Omental fat pad (tissue), 4 donors: Measurements from ENCODE around the gene SH3TC2. TPM values are rescaled to one million over a fixed set of nuclear protein-coding genes. Genes with fewer than 3 reads are reported as not detected.

Source experiments
- ATAC-seq: fragments of 150-250 bp; one replicate; pipeline ENCODE4 v1.9.1; 2016; ENCODE audit warnings: mild to moderate bottlenecking, moderate library complexity; ENCODE audit not compliant: low FRiP score
- DNase-seq: peaks from one replicate; pipeline ENCODE4 v3.0.0-alpha.2; 2019; ENCODE audit warnings: low spot score
- total RNA-seq, 4 donors: library from RNA; depleted of rRNA; stranded (reverse); fragments of >200 nt; gene quantifications; one replicate each; pipeline ENCODE4 v1.1.0, GENCODE V29; 2016
- TF ChIP-seq, protein P1 (sequence below), 3 donors: fragments of 450-650 bp; IDR thresholded peaks; one replicate each; pipeline ENCODE4 v1.5.1; 2016 to 2017; ENCODE audit warnings: antibody characterized with exemption in 3 of 3, mild to moderate bottlenecking in 3 of 3, moderate library complexity in 2 of 3

The SH3TC2 gene
- total RNA-seq, 4 donors from 2014 or later = 0.69 to 8.4 (median 2.1) TPM

DNA sequence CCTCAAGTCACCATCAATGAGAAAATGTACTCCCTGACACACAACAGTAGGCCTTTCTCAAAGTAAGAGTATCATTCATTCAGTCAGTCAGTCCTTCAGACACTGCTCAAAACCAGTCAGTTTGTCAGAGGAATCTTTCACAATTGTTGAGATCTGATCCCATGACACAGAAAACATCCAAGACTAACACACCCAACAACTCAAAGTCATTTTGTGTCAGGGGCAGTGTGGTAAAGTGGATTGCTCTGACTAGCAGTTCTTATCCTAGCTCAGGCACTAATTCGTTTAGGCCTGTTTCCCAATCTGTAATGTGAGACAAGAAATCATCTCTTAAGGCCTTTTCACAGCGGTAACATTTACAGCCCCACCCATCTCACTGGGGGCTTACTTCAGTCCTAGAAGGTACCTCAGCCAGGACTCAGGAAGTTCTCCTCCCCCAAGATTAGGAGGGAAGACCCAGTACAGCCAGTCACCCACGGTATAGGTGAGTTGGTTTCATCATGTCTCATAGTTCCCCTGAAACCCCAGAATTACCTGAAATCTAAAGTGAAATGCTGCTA lies 31.9 kb downstream of the SH3TC2 start:
- DNase-seq = no peak
- TF ChIP-seq, protein P1, sequence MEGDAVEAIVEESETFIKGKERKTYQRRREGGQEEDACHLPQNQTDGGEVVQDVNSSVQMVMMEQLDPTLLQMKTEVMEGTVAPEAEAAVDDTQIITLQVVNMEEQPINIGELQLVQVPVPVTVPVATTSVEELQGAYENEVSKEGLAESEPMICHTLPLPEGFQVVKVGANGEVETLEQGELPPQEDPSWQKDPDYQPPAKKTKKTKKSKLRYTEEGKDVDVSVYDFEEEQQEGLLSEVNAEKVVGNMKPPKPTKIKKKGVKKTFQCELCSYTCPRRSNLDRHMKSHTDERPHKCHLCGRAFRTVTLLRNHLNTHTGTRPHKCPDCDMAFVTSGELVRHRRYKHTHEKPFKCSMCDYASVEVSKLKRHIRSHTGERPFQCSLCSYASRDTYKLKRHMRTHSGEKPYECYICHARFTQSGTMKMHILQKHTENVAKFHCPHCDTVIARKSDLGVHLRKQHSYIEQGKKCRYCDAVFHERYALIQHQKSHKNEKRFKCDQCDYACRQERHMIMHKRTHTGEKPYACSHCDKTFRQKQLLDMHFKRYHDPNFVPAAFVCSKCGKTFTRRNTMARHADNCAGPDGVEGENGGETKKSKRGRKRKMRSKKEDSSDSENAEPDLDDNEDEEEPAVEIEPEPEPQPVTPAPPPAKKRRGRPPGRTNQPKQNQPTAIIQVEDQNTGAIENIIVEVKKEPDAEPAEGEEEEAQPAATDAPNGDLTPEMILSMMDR (IDR thresholded peaks at IDR 0.05) = no peak
- ATAC-seq = no peak

DNA sequence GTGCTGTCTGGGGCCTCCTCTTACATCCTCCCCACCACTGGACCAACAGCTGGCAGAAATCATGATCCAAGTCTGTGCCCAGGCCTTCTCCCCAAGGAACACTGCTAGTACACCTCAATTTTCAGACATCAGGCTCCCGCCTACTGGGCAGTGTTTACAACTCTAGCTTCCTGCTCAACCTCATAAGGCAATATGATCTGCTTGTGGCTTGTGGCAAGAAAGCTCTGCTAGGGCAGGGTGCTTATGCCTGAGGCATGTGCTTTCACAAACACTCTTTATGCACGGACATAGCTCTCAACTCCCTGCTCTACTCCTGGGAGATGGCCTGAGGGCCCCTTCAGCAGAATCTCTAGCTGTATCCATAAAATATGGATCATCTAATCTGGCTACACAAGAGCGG lies 32.5 kb downstream of the SH3TC2 start:
- TF ChIP-seq, protein P1 (IDR thresholded peaks at IDR 0.05) = no peak

DNA sequence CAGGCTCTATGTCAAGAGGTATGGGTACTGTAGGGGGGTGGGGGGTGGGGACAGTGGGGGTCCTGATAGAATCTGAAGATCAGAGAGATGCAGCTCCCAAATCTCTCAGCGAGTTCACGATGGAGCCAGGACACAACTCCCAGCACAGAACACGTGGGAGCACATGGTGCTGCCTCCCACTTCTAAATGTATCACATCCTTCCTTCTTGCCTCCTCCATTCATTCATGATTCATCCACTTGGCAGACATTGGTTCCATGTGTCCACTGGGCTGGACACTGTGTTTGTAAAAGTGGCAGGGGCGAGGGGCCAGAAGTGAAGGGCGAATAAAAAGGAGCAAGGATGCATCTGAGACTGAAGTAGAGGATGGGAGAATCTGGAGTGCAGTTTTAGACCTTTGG lies 33.9 kb downstream of the SH3TC2 start:
- ATAC-seq = no peak
- TF ChIP-seq, protein P1 (IDR thresholded peaks at IDR 0.05) = no peak
- no peak for DNase-seq

More for the DNA sequence above, 32.5 kb downstream of the SH3TC2 start:
- DNase-seq = no peak
- ATAC-seq = no peak

DNA sequence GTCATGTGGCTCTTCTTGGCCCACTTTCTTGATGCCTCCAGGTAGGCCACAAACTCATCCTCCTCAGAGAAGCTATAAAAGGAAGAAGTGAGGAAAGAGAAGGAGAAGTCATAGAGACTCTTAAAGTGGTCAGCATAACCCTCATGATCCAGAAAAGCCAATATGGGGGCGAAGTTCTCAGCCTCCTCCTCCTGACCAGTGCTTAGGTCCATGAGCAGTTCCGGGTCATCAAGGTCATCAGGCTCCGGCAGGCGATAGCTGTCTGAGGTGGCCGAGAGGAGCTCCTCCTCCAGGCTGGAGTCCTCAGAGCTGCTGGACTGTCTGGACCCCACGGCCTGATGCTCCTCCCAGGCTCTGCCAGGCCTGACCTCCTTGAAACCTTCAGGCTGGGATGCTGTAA lies 34.7 kb downstream of the SH3TC2 start:
- no peak for DNase-seq
- TF ChIP-seq, protein P1 (IDR thresholded peaks at IDR 0.05) = no peak
- ATAC-seq = no peak

DNA sequence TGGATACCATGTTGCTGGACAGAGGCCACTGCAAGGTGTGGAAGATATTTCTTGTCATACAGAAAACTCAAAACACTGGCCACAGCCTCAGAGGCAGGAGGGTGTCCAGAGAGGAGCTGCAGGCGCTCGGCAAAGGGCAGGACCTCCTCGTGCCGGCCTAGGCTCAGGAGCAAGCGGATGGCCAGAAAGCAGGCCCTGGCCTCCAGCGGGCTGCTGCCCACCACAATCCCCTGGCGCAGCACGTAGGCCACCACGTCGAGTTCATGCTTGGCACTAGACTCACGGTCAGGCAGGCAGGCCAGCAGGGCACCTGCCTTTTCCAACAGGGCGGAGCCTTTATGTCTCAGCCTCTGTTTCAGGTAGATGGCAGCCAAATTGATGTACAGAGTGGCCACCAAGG lies 35.2 kb downstream of the SH3TC2 start:
- TF ChIP-seq, protein P1 (IDR thresholded peaks at IDR 0.05) = no peak

DNA sequence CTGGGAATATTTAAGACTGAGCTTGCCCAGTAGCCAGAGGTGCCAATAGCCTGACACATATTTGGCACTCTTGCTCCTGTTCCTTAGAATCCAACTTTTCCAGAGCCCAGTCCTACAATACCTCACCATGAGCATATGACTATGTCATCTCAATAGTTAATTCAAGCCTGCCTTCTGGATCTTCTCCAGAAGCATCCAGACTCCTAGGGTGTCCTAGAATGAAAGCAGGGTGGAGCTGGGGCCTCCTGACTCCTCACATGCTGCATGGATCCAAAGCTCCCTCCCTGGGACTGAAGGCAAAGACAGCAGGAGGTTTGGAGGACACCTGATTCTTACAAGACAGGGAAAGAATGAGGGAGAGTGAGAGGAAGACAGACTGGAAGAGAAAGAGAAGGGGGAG lies 37.9 kb downstream of the SH3TC2 start:
- ATAC-seq = no peak
- TF ChIP-seq, protein P1 (IDR thresholded peaks at IDR 0.05) = no peak

More for the DNA sequence above, 35.2 kb downstream of the SH3TC2 start:
- DNase-seq (no peak), ATAC-seq (peak; percentile 27)

DNA sequence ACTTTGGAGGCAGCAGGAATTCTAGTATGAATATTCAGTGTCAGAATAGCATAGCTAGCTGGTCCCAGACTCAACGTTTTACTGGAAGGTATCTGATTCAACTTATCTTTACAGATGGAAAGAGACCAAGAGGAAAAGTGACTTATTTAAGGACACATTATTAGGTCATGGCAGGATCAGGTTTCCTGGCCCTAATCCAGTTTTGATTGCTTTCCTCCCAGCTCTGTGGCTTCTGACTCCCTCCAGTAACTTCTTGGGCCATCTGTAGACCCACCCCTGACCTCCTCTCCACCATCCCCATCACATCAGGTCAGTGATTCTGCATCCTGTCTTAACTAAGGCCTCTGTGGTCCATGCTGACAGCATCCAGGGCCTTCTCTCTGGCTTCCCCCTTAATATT lies 38.4 kb downstream of the SH3TC2 start:
- TF ChIP-seq, protein P1 (IDR thresholded peaks at IDR 0.05) = no peak
- no peak for ATAC-seq
- no peak for DNase-seq

More for the DNA sequence above, 37.9 kb downstream of the SH3TC2 start:
- no peak for DNase-seq
